Activated CD4-positive, CD25-positive, alpha-beta regulatory T cell treated with anti-CD3 and anti-CD28 coated beads, Interleukin-2, amount 50 U/mL, for 72 hours (primary cell): ENCODE data around the gene SPSB1.
"Not testable (repeated sequence)": the region's sequence is repeated elsewhere in the genome, so short reads cannot be mapped to it uniquely, and the experiment has no call there.

Experiments used
- DNase-seq: peaks from one replicate; pipeline ENCODE4 v3.0.0; 2021

The SPSB1 gene

GRCh38 chr1:9280015-9280860 lies 12.5 kb upstream of the SPSB1 start:
- DNase-seq, result peak; percentile 61

DNA sequence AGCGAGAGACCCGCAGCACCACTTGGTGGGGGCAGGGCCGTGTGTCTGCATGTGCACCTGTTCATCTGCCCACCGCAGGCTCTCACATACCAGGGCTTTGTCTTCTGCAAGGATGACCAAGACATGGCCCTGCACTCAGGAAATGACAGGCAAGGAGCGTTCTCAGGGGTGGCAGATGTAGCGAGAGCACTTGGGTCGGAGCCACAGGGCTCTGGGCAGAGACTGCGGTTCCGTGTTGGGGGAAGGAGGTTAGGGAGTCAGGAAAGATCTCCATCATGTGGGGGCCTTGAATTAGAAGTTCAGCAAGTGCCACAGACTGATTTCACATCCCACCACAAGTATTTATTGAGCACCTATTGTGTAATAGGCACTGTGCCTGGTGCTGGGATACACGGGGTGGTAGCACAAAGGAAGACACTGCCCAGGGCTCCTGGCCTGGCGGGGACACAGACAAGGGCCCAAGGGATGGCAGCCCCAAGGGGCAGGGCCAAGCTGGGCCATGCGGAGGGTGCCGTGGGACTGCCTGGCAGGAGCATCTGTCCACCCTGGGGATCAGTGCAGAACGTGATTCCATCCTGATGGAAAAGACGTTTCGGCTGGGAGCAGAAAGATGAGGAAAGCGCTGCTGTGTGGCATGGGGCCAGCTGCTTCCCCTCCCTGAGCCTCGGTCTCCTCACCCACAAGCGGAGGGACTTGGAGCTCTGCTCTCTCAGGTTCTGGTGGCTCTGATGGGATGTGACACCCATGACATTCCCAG lies 11.4 kb upstream of the SPSB1 start:
- DNase-seq, result no peak

DNA sequence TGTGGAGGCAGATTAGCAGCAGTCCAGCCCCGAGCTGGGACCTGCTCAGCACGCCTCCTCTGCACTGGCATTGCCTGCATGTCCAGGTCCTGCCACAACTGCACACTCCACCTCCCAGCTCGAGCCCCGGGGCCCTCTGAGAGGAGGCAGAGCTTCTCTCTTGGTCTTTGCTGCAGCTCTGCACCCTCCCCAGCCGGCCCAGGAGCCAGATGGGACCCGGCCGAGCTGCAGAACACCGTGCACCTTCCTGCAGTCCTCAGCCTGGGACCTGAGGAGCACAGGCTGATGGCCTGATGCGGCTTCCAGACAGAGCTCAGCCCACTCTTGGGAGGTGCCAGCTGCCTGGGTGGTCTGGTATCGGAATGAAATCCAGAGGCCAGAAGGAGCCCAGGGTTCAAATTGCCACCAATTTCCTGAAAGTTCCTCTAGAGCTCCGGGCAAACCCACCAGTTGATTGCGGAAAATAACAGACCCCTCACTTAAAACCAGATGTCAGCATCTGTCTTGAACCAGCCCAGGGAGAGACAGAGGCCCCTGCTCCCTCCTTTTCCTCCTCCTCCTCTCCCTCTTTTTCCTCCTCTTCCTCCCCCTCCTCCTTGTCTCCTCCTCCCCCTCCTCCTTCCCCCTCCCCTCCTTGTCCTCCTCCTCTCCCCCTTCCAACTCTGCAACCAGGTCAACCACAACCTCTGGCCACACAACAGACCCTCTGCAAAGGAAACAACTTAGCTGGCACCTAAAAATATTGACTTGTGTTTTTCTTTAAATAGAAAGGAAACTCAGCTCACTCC lies 10.6 kb upstream of the SPSB1 start:
- DNase-seq, result no peak

GRCh38 chr1:9282696-9282955 lies 10.1 kb upstream of the SPSB1 start:
- no peak for DNase-seq

- no peak for DNase-seq
Measured at GRCh38 chr1:9284061-9284460, 8.6 kb upstream of the SPSB1 start.

DNA sequence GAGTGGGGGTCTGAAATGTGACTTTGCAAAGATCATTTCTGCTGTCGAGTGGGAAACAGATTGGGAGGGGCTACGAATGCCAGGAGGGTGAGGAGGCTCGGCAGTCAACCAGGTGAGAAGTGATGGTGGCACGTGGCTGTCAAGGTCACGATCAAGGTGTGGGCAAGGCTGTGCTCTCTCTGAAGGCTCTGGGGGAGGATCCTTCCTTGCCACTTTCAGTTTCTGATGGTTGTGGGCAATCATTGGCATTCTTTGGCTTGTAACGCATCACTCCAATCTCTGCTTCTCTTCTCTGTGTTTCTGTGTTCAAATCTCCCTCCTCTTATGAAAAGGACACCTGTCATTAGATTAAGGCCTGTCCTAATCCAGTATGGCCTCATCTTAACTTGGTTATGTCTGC lies 6.1 kb upstream of the SPSB1 start:
- no peak for DNase-seq

DNA sequence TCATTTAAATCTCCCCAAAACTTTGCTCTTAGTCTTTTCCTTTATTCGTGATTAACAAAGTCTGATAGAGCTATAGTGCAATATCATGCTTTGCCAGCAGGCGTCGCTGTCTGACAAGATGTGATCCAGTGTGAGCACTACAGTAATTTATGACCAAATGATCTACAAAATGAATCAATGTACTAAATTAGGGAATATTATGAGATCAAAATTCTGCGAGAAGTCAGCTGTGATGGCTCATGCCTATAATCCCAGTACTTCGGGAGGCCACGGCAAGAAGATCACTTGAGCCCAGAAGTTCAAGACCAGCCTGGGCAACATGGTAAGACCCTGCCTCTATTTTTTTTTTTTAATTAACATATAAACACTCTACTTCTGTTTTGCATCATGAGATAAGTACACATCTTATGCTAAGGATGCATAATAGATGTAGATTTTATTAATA lies 3.6 kb upstream of the SPSB1 start:
- DNase-seq, result peak; percentile 91

DNA sequence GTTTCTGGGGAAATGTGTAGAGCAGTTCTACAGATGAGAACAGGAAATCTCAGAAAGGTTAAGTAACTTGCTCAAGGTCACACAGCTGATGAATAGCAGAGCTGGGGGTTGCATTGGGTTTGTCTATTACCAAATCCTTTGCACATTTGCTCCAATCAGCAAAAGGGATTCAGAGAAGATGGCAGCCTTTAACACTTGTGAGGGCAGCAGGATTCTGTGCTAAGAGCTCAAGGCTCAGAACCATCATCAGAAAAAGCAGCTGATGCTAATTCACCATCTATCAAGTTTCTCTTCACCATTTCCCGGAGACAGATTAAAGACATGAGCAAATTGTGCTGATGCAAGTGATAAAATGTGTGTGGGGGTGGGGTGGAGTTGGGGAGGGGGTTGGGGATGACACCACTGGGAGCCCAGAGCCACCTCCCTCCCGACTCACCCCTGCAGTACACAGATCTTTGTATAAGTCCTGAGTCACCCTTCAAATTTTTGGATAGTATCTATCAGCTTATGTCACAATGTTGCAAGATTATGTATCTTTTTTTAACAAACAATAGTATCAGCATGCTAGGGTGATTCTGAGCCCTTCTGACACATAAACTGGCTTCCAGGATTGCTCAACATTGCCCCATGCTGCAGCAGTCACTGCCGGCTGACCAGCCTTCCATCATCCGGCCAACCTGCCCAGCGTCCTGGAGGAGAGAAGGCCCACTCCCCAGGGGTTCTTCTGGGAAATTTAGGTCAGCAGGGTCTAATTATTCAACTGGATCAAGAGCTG lies 2.8 kb upstream of the SPSB1 start:
- DNase-seq, result no peak

DNA sequence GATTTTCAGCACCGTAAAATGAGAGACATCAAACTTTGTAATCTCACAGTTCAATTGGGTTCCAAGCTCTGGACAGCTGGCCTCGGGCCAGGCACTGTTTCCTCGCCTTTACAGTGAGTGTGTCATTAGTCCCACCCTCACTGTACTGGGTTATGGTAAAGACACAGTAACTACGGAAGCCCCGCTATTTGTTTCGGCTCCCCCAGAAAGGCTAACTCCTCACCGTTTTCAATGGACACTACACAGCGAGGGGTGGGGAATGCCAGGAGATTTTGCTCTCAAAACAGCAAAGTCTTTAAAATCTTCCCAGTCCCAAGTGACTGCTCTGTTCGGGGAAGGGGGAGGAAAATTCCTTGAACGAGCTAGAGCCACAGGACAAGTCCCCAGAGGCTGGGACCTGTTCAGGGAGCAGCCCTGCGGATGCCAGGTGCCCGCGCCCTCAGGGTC lies 757 bp upstream of the SPSB1 start:
- no peak for DNase-seq

DNA sequence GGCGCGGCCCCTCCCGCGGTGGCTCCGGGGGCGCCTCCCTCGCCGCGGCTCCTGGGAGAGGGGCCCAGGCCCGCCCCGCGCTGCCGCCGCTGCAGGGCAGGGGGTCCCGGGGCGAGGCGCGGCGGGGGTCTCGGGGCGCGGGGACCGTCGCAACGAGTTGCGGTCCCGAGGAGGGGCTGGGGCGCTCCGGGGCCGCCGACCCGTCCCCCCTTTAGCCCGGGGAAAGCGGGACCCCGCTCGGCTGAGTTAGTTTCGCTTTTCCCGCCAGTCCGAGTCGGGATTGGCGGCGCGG lies 493 bp downstream of the SPSB1 start:
- no peak for DNase-seq

DNA sequence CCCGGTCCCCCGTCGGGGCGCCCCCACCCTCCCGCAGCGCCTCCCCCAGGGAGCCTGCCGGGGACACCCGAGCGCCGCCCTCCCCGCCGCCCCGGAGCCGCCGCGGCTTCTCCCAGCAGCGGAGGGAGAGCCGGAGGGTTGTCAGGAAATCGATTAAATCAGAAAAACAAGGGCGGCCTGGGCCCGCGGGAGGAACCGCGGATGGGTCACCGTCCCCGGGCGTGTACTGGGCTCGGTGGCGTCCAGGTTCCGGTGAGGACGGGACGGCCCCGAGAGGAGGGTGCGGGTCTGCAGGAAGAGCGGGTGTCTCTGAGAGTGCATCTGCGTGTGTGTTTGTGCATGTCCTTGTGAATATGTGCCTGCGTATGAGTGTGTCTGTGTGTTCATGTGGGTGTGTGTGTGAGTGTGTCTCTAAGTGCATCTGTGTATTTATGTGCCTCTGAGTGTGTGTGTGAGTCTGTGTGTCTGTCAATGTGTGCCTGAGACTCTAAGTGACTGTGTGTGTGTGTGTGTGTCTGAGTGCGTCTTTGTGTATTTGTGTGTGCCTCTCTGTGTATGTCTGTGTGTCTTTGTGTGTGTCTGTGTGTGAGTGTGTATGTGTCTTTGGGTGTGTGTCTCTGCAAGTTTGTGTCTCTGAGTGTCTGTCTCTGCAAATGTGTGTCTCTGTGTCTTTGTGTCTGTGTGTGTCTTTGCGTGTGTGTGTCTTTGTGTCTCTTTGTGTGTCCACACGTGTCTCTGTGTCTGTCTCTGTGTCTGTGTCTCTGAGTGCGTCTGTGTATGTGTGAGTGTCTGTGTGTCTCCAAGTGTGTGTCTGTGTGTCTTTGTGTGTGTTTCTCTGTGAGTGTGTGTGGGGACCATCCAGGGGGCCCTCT lies 1.1 kb downstream of the SPSB1 start:
- DNase-seq, result peak; percentile 61

GRCh38 chr1:9294405-9294773 lies 1.7 kb downstream of the SPSB1 start:
- no peak for DNase-seq

DNA sequence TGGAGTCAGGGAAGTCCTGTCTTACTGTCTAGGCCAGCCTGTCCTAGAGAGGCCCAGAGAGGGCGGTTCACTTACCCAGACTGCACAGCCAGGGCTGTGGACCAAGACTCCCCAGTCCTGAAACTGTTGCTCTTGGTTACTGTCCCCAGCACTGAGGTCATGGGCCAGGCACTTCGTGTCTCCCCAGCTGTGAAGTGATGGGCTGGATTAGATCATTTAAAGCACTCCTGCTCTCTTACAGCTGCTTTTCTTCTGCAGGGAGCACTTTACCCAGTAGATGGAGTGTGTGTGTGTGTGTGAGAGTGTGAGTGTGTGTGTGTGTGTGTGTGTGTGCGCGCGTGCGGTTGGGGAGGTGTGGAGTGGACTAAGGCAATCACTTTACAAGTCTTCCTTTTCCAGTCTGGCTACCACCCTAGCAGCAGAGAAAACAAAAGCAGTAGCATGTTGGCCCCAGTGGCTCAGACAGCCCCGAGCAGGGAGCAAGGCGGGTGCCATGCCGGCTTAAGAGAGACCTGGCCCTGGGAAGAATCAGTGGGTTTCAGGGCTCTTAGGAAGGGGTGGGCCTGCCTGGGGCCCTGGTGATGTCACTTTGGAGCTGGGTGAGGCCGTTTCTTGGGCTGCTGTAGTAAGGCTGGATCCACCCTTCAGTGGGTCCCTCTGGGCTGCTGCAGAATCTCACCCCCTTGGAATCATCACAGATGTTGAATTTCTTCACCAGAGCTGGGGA lies 2.4 kb downstream of the SPSB1 start:
- DNase-seq, result no peak

DNA sequence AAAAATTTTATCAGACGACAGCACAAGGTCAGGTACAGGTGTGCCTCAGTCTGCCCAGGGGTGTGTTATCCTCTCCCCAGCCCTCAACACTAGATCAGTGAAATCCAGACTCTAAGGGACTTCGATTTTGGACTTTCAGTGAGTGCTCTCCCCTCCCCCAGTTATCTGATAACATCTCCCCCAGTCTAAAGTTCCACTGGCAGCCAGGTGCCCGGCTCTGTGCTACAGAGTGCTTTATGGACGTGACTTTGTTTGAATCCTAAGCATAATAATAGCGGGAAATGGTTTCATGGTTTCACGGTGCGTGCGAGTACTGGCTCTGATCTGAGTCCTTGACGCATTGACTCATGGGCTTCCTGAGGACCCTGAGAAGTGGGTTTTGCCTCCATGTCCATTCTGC lies 3.2 kb downstream of the SPSB1 start:
- no peak for DNase-seq

DNA sequence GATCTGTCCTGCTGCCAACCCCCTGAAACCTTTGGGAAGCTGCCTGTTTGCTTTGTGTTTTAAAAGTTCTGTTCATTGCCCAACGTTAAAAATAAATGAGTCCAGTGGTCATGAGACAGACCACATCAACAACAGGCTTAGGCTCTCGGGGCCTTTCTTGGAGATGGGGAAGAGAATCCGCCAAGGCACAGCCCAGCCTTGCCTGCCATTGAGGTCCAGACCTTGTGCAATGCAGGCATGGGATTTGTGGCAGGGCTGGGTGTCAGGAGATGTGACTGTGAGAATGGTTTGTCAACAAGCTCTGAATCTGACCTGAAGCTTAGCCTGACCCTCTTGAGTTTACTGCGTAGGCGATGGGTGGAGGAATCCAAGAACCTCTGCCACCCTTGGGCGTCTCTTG lies 4.2 kb downstream of the SPSB1 start:
- DNase-seq, result no peak

GRCh38 chr1:9297831-9298230 lies 5.1 kb downstream of the SPSB1 start:
- no peak for DNase-seq

GRCh38 chr1:9298282-9298681 lies 5.6 kb downstream of the SPSB1 start:
- no peak for DNase-seq

DNA sequence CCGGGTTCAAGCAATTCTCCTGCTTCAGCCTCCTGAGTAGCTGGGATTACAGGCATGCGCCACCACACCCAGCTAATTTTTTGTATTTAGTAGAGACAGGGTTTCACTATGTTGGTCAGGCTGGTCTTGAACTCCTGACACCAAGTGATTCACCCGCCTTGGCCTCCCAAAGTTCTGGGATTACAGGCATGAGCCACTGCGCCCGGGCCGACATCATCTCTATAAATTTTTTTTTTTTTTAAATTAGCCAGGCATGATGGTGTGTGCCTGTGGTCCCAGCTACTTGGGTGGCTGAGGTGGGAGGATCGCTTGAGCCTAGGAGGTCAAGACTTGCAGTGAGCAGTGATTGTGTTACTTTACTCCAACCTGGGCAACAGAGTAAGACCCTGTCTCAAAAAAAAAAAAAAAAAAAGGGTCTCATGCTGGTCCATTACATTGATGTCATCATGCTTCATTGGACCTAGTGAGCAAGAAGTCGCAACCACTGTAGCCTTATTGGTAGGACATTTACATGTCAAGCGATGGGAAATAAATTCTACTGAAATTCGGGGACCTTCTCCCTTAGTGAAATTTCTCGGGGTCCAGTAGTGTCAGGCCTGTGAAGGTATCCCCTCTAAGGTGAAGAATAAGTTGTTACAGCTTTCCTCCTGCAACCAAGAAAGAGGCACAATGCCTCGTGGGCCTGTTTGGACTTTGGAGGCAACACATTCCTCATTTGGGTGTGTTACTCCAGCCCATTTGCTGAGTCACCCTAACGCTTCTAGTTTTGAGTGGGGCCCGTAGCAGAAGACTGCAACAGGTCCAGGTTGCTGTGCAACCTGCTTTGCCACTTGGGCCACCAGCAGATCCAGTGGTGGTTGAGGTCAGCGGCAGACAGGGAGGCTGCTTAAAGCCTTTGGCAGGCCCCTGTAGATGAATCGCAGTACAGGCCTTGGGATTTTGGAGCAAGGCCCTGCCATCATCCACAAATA lies 7.2 kb downstream of the SPSB1 start:
- not testable (repeated sequence) for DNase-seq

DNA sequence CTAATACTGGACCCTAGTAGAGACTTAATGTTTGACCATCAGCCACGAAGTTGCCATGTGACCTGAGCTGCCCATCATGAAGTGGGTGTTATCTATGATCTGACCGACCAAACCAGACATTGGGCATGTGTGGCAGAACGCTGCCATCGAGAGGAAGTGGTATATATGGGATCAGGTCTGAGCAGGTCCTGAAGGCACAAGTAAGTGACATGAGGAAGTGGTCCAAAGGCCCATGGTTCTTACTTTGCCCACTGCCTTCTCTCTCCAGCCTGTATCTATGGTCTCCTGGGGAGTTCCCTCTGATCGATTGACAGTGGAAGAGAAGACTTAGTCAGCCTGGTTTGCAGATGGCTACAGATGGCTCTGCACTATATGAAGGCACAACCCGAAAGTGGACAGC lies 7.9 kb downstream of the SPSB1 start:
- DNase-seq, result no peak
